ENCODE data around the gene C5orf46.

C5orf46 gene

DNA sequence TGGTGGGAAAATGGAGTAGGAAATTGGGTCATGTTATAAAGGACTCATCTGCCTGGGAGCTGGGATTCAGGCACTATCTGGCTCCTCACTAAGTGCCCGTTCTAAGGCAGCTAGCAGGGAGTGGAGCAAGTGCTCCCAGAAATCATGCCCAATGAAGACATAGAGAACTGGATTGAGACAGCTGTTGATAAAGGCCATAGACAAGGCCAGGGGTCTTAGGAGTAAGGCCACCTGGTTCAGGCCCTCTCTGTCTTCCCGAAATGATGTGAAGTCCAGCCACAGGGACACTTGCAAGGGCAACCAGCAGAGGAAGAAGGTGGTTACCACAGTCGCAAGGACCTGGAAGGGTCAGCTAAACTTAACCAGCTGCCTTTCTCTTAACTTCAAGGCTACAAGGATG, 54.8 kb downstream of the C5orf46 start:
- no peaks in the 10 kb centered on the region for H3K27me3 ChIP-seq (ENCODE audit: insufficient read depth, low read length, poor library complexity)
- H3K4me2 ChIP-seq (ENCODE audit: insufficient read depth, low read length): no peak overlapping the region
- H3K4me1 ChIP-seq (ENCODE audit: insufficient read depth, low read length): no peaks in the 10 kb centered on the region
- H3K36me3 ChIP-seq (ENCODE audit: insufficient read depth, low read length): no peaks in the 10 kb centered on the region
- no peaks in the 10 kb centered on the region for H4K20me1 ChIP-seq (ENCODE audit: insufficient read depth, low read length)
- no peak for TF ChIP-seq EZH2 (IDR thresholded peaks at IDR 0.05; ENCODE audit: borderline replicate concordance, low read depth, low read length, severe bottlenecking)
- ATAC-seq (ENCODE audit: insufficient read depth, low read depth): no peak
- no peak overlapping the region for H2AFZ ChIP-seq (ENCODE audit: low read depth, low read length)
- DNase-seq: no peak
- no peaks in the 10 kb centered on the region for H3K9me3 ChIP-seq (ENCODE audit: insufficient read depth, low read length, severe bottlenecking)
- no peak overlapping the region for H3K27ac ChIP-seq (ENCODE audit: low read length)
- H3K4me3 ChIP-seq (ENCODE audit: low read depth in 1 of 2, low read length in 2 of 2): no peak overlapping the region
- no peaks in the 10 kb centered on the region for H3K79me2 ChIP-seq (ENCODE audit: insufficient read depth, low read length)
- H3K9ac ChIP-seq (ENCODE audit: low read depth, low read length): no peak overlapping the region

DNA sequence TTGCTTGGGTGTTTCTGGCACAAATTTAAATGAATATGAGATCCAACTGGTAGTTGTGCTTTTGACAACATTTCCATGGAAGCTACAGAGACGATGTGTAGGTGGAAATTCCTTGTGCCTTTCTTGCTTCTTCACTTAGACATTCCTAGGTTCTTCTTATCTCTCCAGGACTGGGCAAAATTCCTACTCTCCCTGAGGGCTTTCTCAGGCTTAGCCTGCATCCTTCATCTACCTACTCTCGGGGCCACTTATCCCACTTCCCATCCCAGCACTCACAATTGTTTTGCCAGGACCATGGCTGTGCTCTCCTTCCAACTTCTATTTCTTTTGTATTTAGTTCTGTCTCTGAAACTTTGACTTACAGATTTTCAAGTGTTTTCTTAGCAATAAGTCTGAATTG, 57.1 kb downstream of the C5orf46 start:
- Histone ChIP-seq H3K9ac (ENCODE audit: low read depth, low read length) (no peak overlapping the region), H3K4me3 (ENCODE audit: low read depth in 1 of 2, low read length in 2 of 2) (no peak overlapping the region), H3K27me3 (ENCODE audit: insufficient read depth, low read length, poor library complexity) (no peaks in the 10 kb centered on the region), H3K9me3 (ENCODE audit: insufficient read depth, low read length, severe bottlenecking) (no peaks in the 10 kb centered on the region), H3K36me3 (ENCODE audit: insufficient read depth, low read length) (no peaks in the 10 kb centered on the region), H3K4me2 (ENCODE audit: insufficient read depth, low read length) (no peak overlapping the region), H4K20me1 (ENCODE audit: insufficient read depth, low read length) (no peaks in the 10 kb centered on the region), H3K27ac (ENCODE audit: low read length) (no peak overlapping the region), H2AFZ (ENCODE audit: low read depth, low read length) (no peak overlapping the region), H3K79me2 (ENCODE audit: insufficient read depth, low read length) (no peaks in the 10 kb centered on the region), H3K4me1 (ENCODE audit: insufficient read depth, low read length) (no peaks in the 10 kb centered on the region)
- no peak for TF ChIP-seq CTCF (IDR thresholded peaks at IDR 0.05; ENCODE audit: borderline replicate concordance, extremely low read depth, low read length, poor library complexity, severe bottlenecking)
- no peak for TF ChIP-seq EZH2 (IDR thresholded peaks at IDR 0.05; ENCODE audit: borderline replicate concordance, low read depth, low read length, severe bottlenecking)
- DNase-seq: no peak
- no peak for ATAC-seq (ENCODE audit: insufficient read depth, low read depth)

GRCh38 chr5:147845618-147846017, 60.7 kb downstream of the C5orf46 start:
- TF ChIP-seq CTCF (IDR thresholded peaks at IDR 0.05; ENCODE audit: borderline replicate concordance, extremely low read depth, low read length, poor library complexity, severe bottlenecking) (no peak), EZH2 (IDR thresholded peaks at IDR 0.05; ENCODE audit: borderline replicate concordance, low read depth, low read length, severe bottlenecking) (no peak)
- Histone ChIP-seq H3K36me3 (ENCODE audit: insufficient read depth, low read length) (no peaks in the 10 kb centered on the region), H3K9me3 (ENCODE audit: insufficient read depth, low read length, severe bottlenecking) (no peaks in the 10 kb centered on the region), H3K9ac (ENCODE audit: low read depth, low read length) (no peak overlapping the region), H4K20me1 (ENCODE audit: insufficient read depth, low read length) (no peaks in the 10 kb centered on the region), H3K27me3 (ENCODE audit: insufficient read depth, low read length, poor library complexity) (no peaks in the 10 kb centered on the region), H3K4me3 (ENCODE audit: low read depth in 1 of 2, low read length in 2 of 2) (no peak overlapping the region), H2AFZ (ENCODE audit: low read depth, low read length) (no peak overlapping the region), H3K27ac (ENCODE audit: low read length) (no peak overlapping the region), H3K4me1 (ENCODE audit: insufficient read depth, low read length) (no peaks in the 10 kb centered on the region), H3K4me2 (ENCODE audit: insufficient read depth, low read length) (no peak overlapping the region), H3K79me2 (ENCODE audit: insufficient read depth, low read length) (no peaks in the 10 kb centered on the region)
- no peak for DNase-seq
- no peak for ATAC-seq (ENCODE audit: insufficient read depth, low read depth)

DNA sequence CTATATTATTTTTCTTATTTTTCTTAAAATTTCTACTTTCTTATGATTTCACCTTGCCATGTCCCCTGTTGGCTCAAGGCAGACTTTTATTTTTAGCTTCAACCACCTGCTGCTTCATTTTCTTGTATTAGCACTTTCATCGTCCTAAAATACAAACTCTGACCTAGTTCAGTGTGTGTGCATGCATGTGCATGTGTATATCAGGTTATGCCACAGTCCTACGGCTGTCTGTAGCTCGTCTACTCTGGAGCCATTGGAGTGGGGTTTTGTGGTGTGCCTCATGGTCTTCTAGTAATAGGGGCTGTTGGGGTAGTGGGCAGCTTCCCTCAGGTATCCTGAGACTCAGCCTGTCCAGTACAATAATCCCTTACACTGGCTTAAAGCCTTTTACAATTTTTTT, 61.5 kb downstream of the C5orf46 start:
- Histone ChIP-seq H3K27me3 (ENCODE audit: insufficient read depth, low read length, poor library complexity) (no peaks in the 10 kb centered on the region), H3K9me3 (ENCODE audit: insufficient read depth, low read length, severe bottlenecking) (no peaks in the 10 kb centered on the region), H3K36me3 (ENCODE audit: insufficient read depth, low read length) (no peaks in the 10 kb centered on the region), H3K27ac (ENCODE audit: low read length) (no peak overlapping the region), H4K20me1 (ENCODE audit: insufficient read depth, low read length) (no peaks in the 10 kb centered on the region), H3K4me2 (ENCODE audit: insufficient read depth, low read length) (no peak overlapping the region), H3K79me2 (ENCODE audit: insufficient read depth, low read length) (no peaks in the 10 kb centered on the region), H3K9ac (ENCODE audit: low read depth, low read length) (no peak overlapping the region), H2AFZ (ENCODE audit: low read depth, low read length) (no peak overlapping the region), H3K4me3 (ENCODE audit: low read depth in 1 of 2, low read length in 2 of 2) (no peak overlapping the region), H3K4me1 (ENCODE audit: insufficient read depth, low read length) (no peaks in the 10 kb centered on the region)
- DNase-seq (no peak), ATAC-seq (ENCODE audit: insufficient read depth, low read depth) (no peak)
- TF ChIP-seq CTCF (IDR thresholded peaks at IDR 0.05; ENCODE audit: borderline replicate concordance, extremely low read depth, low read length, poor library complexity, severe bottlenecking) (no peak), EZH2 (IDR thresholded peaks at IDR 0.05; ENCODE audit: borderline replicate concordance, low read depth, low read length, severe bottlenecking) (no peak)
